Measurements from ENCODE around the gene ZNF248. TPM values are rescaled to one million over a fixed set of nuclear protein-coding genes. Genes with fewer than 3 reads are reported as not detected.
"Not testable (repeated sequence)": the region's sequence is repeated elsewhere in the genome, so short reads cannot be mapped to it uniquely, and the experiment has no call there.

Gene ZNF248
- total RNA-seq, 1 experiment from 2014 or later, result 115 TPM

- Histone ChIP-seq H3K4me1 (ENCODE audit: insufficient read depth, low read length) (peaks cover 13% of the 10 kb centered on the region), H3K36me3 (ENCODE audit: low read depth, low read length) (peaks cover 5% of the 10 kb centered on the region), H3K4me3 (ENCODE audit: low read length) (no peak overlapping the region), H3K27ac (ENCODE audit: low read length) (no peak overlapping the region), H3K9ac (ENCODE audit: low read length) (no peak overlapping the region), H4K20me1 (ENCODE audit: low read length) (no peaks in the 10 kb centered on the region), H3K9me3 (ENCODE audit: low read length) (peaks cover 29% of the 10 kb centered on the region), H2AFZ (ENCODE audit: low read length) (no peak overlapping the region), H3K27me3 (ENCODE audit: low read length) (no peaks in the 10 kb centered on the region), H3K79me2 (ENCODE audit: low read length) (no peaks in the 10 kb centered on the region), H3K4me2 (ENCODE audit: low read length) (no peak overlapping the region), H3F3A (ENCODE audit: low read length, unreplicated experiment) (peaks cover 9% of the 10 kb centered on the region), H3K9me2 (replicated peaks; ENCODE audit: low read length) (no peaks in the 10 kb centered on the region)
- BruUV-seq (replicated peaks), result no TSS peak
- ATAC-seq, result no peak
- DNase-seq, result no peak
- TF ChIP-seq CTCF (conservative IDR thresholded peaks at IDR 0.05; ENCODE audit: low read depth, low read length) (no peak), EZH2 (IDR thresholded peaks at IDR 0.05; ENCODE audit: low read length, unreplicated experiment) (no peak), EZH2phosphoT487 (IDR thresholded peaks at IDR 0.05; ENCODE audit: borderline replicate concordance, low read length) (no peak)
- CTCF ChIA-PET, result no interaction called here
- intact Hi-C loops (cut with micrococcal nuclease), result loop anchor here (10.0 kb wide), 1 partner anchor 50 kb away; no protein-coding TSS in a partner anchor
- POLR2A ChIA-PET (ENCODE audit: unreplicated experiment), result interaction anchor here (0.6 kb wide), 1 partner anchor 46 kb away, joined by 3 read pairs; no protein-coding TSS in a partner anchor
Observed at GRCh38 chr10:37865264-37865663, 7.9 kb upstream of the ZNF248 start.

DNA sequence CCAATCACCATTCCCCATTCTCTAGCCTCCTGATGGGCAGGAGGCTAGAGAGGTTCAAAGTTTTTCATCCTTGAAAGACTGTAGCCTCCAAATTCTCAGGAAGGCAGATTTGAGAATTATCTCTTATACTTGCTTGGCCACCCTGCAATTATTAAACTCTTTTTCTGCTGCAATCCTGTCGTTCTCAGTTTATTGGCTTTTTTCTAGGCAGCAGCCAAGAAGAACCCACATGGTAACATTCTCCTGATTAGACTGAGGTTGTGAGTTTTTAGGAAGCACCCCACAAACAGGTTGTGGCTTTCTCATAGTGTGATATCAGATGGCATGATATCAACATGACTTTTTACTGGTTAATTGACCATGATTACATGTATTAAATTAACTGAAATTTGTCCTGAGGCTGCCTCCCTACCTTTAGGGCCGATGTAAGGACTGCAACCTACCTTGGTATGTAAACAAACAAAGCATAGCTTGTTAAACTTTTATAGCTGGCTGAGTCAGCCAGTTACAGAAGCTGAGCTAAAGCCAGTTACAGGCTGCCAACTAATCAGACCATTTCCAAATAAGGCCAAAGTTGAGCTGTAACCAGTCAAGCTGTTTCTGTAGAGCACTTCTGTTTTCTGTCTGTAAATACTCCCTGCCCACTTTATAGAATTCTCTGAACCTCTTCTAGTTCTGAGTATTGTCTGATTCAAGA is 3.2 kb upstream of the ZNF248 start:
- BruUV-seq (replicated peaks), result no TSS peak
- peak overlapping the region; percentile 10; the same call in 1 of the 2 replicates for H3K9ac ChIP-seq (ENCODE audit: low read length)
- DNase-seq, result peak; percentile 100
- H3K36me3 ChIP-seq (ENCODE audit: low read depth, low read length), result peaks cover 23% of the 10 kb centered on the region
- TF ChIP-seq EZH2 (IDR thresholded peaks at IDR 0.05; ENCODE audit: low read length, unreplicated experiment) (no peak), EZH2phosphoT487 (IDR thresholded peaks at IDR 0.05; ENCODE audit: borderline replicate concordance, low read length) (no peak), CTCF (conservative IDR thresholded peaks at IDR 0.05; ENCODE audit: low read depth, low read length) (no peak)
- H3K4me2 ChIP-seq (ENCODE audit: low read length), result peak overlapping the region; percentile 37
- H3K9me2 ChIP-seq (replicated peaks; ENCODE audit: low read length), result no peaks in the 10 kb centered on the region
- intact Hi-C loops (cut with micrococcal nuclease), result loop anchor here (1.0 to 10.0 kb wide), 2 partner anchors 54 to 116 kb away; partner anchors contain the start of gene ZNF25
- H3F3A ChIP-seq (ENCODE audit: low read length, unreplicated experiment), result peaks cover 13% of the 10 kb centered on the region
- no peaks in the 10 kb centered on the region for H3K27me3 ChIP-seq (ENCODE audit: low read length)
- peaks cover 34% of the 10 kb centered on the region for H3K9me3 ChIP-seq (ENCODE audit: low read length)
- H2AFZ ChIP-seq (ENCODE audit: low read length), result no peak overlapping the region
- peaks cover 31% of the 10 kb centered on the region for H3K4me1 ChIP-seq (ENCODE audit: insufficient read depth, low read length)
- H3K27ac ChIP-seq (ENCODE audit: low read length), result peak overlapping the region; percentile 67
- ChIA-PET POLR2A (ENCODE audit: unreplicated experiment) (interaction anchor here (0.5 to 1.0 kb wide), 6 partner anchors 38 to 1326 kb away, joined by 3 to 18 read pairs (median 4); no protein-coding TSS in a partner anchor), CTCF (interaction anchor here (0.5 to 1.0 kb wide), 2 partner anchors 25 to 1249 kb away, joined by 3 read pairs; no protein-coding TSS in a partner anchor)
- H4K20me1 ChIP-seq (ENCODE audit: low read length), result no peaks in the 10 kb centered on the region
- peaks cover 31% of the 10 kb centered on the region for H3K79me2 ChIP-seq (ENCODE audit: low read length)
- H3K4me3 ChIP-seq (ENCODE audit: low read length), result peak overlapping the region; percentile 14
- ATAC-seq, result peak; percentile 32

GRCh38 chr10:37859270-37859669 is 1.9 kb upstream of the ZNF248 start:
- POLR2A ChIA-PET (ENCODE audit: unreplicated experiment); DNase-seq; H2AFZ ChIP-seq (ENCODE audit: low read length); ATAC-seq; BruUV-seq (replicated peaks); H3K27me3 ChIP-seq (ENCODE audit: low read length); H3K9ac ChIP-seq (ENCODE audit: low read length); H3K4me3 ChIP-seq (ENCODE audit: low read length); H3K9me2 ChIP-seq (replicated peaks; ENCODE audit: low read length); H4K20me1 ChIP-seq (ENCODE audit: low read length); H3K4me2 ChIP-seq (ENCODE audit: low read length); H3K27ac ChIP-seq (ENCODE audit: low read length): not testable (repeated sequence)
- Histone ChIP-seq H3F3A (ENCODE audit: low read length, unreplicated experiment) (peaks cover 13% of the 10 kb centered on the region), H3K36me3 (ENCODE audit: low read depth, low read length) (peaks cover 31% of the 10 kb centered on the region), H3K4me1 (ENCODE audit: insufficient read depth, low read length) (peaks cover 41% of the 10 kb centered on the region), H3K79me2 (ENCODE audit: low read length) (peaks cover 45% of the 10 kb centered on the region), H3K9me3 (ENCODE audit: low read length) (peaks cover 34% of the 10 kb centered on the region)
- CTCF ChIA-PET, result interaction anchor here (0.7 kb wide), 1 partner anchor 82 kb away, joined by 3 read pairs; no protein-coding TSS in a partner anchor
- intact Hi-C loops (cut with micrococcal nuclease), result loop anchor here (5.0 to 10.0 kb wide), 2 partner anchors 233 to 424 kb away; partner anchors contain the start of gene ZNF37A
